SKM-1 treated with dmso at 0.1 percent for 144 hours (cell line): Measurements from ENCODE around the gene RAB39B.
"Not testable (repeated sequence)": the region's sequence is repeated elsewhere in the genome, so short reads cannot be mapped to it uniquely, and the experiment has no call there.

Experiments used
- DNase-seq: peaks from one replicate; lab custom pipeline; 2025; ENCODE audit not compliant: unreplicated experiment; lab: John Stamatoyannopoulos, UW

RAB39B gene, protein sequence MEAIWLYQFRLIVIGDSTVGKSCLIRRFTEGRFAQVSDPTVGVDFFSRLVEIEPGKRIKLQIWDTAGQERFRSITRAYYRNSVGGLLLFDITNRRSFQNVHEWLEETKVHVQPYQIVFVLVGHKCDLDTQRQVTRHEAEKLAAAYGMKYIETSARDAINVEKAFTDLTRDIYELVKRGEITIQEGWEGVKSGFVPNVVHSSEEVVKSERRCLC

GRCh38 chrX:155263854-155264628 lies at the start of gene RAB39B:
TSS of gene RAB39B (minus strand) at chrX:155264491. CDS start at chrX:155264288, 203 bp downstream.
- DNase-seq, result peak; percentile 4

- no peak for DNase-seq
Observed at GRCh38 chrX:155313766-155314165, 49.5 kb upstream of the RAB39B start.

GRCh38 chrX:155293771-155294170 lies 29.5 kb upstream of the RAB39B start:
- no peak for DNase-seq

- DNase-seq, result no peak
Observed at GRCh38 chrX:155279873-155280272, 15.6 kb upstream of the RAB39B start.

DNA sequence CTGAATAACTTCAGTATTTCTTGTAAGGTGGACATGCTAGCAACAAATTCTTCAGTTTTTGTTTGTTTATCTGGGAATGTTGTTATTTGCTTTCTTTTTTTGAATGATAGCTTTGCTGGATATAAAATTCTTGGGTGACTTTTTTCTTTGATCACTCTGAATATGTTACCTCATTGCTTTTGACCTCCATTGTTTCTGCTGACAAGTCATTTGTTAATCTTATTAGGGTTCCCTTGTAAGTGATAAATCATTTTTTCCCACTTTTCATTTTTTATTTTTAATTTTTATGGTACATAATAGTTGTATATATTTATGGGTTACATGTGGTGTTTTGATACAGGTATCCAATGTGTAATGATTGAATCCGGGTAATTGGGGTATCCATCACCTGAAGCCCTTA lies 6.7 kb upstream of the RAB39B start:
- DNase-seq, result no peak

DNA sequence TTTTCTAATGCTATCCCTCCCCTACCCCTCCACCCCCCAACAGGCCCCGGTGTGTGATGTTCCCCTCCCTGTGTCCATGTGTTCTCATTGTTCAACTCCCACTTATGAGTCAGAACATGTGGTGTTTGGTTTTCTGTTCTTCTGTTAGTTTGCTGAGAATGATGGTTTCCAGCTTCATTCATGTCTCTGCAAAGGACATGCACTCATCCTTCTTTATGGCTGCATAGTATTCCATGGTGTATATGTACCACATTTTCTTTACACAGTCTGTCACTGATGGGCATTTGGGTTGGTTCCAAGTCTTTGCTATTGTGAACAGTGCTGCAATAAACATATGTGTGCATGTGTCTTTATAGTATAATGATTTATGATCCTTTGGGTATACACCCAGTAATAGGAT lies 3.7 kb upstream of the RAB39B start:
- DNase-seq, result not testable (repeated sequence)

DNA sequence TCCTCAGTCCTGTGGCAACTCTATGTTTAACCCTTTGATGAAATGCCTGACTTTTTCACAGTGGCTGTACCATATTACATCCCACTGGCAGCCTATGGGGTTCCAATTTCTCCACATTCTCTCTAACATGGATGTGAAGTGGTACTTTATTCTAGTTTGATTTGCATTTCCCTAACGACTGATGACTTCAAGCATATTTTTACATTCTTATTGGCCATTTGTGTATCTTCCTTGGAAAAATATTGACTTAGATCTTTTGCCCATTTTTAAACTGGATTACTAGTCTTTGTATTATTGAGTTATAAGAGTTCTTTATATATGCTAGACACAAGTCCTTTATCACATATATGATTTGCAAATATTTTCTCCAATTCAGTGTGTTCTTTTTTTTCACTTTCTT lies 2.1 kb upstream of the RAB39B start:
- DNase-seq, result no peak

GRCh38 chrX:155262970-155263754 lies 1.1 kb downstream of the RAB39B start:
- DNase-seq, result no peak

- DNase-seq, result no peak
Observed at GRCh38 chrX:155259752-155260151, 4.5 kb downstream of the RAB39B start.

DNA sequence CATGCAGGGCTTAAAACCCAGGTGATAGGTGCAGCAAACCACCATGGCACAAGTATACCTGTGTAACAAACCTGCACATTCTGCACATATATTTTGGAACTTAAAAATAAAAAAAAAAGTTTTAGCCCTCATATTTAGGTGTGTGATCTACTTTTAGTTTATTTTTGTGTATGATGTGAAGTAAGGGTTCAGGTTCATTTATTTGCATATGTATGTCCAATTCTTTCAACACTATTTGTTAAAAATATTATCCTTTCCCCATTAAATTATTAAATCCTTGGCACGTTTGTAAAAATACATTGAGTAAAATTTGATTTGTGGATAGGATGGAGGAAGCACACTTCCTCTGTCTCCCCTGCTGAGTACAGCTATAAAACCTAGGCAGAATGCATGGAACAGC lies 12.9 kb downstream of the RAB39B start:
- no peak for DNase-seq

DNA sequence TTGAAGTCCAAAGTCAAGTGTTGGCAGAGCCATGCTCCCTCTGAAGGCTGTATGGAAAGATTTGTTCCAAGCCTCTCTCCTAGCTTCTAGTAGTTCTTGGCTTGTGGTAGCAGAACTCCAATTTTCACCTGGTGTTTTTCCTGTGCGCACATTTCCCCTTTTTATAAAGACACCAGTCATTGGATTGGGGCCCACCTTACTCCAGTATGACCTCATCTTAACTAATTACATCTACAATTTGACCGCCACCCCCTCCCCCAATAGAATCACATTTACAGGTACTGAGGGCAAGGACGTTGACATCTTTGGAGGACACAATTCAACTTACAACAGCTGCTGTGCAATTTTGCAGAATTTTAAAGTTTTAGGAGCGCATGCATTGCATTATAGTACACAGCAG lies 16.8 kb downstream of the RAB39B start:
- no peak for DNase-seq

DNA sequence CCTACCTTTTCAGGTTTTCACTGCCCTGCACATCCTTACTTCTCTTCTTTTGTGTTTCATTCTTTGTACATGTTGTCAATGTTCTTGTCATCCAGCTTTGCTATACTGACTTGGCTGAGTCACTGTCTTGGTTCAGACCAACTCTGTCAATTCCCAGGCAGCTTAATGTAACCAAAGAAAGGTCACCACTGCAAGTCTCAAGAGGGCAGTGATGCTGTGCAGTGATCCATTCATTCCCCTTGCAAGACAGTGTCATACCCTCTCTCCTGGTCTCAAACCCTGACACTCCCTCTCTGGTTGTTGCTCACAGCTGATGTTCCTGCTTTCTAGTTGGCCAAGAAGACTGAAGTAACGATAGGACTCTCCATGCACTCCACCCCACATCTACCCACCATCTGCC lies 17.5 kb downstream of the RAB39B start:
- no peak for DNase-seq

DNA sequence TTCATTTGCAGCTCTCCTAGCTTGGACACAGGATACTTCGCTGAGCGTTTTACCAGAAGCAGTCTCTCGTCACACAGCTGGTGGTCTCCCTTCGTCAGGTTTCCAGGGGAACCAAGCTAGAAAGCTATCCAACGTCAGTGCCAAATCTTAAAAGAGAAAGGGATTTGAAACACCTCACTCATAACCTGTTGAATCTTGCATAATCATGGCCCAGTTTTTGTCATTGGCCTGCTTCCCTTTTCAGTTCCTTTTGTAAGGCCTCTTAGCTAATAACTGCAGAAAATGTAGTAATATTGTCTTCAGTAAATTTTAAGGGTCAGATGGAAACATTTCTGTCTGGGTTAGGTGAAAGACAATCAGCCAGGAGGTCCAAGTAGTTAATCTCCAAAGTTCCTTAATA lies 22.0 kb downstream of the RAB39B start:
- DNase-seq, result peak; percentile 60

DNA sequence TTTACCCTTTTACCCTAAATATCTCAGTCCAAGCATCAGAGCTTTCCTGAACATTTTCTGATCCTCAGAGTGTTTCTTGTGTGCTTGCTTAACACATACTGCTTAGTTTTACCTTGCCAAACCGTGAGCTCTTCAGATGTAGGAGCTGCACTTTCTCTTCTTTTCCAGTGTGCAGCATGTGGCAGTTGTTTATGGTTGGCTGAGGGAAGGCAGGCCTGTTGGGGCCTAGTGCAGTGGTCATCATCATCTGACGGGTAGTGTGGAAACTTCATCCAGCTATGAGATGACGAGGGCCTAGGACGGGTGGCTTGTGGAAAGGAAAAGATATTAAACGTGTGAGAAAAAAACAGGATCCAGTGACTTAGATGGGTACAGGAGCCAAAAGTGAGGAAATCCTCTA lies 26.6 kb downstream of the RAB39B start:
- DNase-seq, result no peak

GRCh38 chrX:155235891-155236290 lies 28.4 kb downstream of the RAB39B start:
- DNase-seq, result no peak

DNA sequence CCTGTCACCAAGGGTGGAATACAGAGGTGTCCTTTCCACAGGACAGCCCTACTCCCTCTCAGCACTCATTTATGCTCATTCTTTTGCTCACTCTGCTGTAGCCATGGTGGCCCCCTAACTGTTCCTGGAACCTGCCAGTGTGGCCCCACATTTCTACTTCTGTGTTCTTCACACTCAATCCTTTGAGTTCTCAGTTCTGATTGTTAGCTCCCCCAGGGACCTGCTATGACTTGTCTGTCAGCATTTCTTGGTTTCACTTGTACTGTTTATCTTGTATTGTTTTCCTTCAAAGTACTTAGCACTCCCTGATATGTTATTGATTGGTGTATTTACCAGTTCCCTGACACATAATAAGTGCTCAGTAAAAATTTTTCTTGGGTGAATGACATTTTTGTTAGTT lies 33.1 kb downstream of the RAB39B start:
- no peak for DNase-seq

GRCh38 chrX:155225774-155226173 lies 38.5 kb downstream of the RAB39B start:
- DNase-seq, result no peak

- DNase-seq, result not testable (repeated sequence)
Observed at GRCh38 chrX:155223746-155224145, 40.5 kb downstream of the RAB39B start.

DNA sequence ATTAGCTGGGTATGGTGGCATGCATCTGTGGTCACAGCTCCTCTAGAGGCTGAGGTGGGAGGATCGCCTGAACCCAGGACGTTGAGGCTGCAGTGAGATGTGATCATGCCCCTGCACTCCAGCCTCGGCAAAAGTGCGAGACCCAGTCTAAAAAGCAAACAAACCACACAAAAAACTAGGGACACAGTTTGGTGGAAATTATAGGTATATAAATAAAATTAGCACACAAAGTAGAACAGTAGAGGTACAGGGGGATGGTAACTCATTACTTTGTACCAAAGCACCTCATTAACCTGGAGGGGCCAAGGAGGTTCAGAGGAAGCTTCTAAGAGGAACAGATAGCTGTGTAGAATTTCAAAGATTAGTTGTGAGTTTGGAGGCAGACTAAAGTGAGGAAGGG lies 42.9 kb downstream of the RAB39B start:
- no peak for DNase-seq

- DNase-seq, result no peak
Observed at GRCh38 chrX:155218777-155219176, 45.5 kb downstream of the RAB39B start.

- no peak for DNase-seq
Observed at GRCh38 chrX:155216940-155217440, 47.3 kb downstream of the RAB39B start.
